IMR-90 (cell line): ENCODE measurements around the gene FPR3. TPM values are rescaled to one million over a fixed set of nuclear protein-coding genes. Genes with fewer than 3 reads are reported as not detected.

Experiments
- ATAC-seq: fragments of 200-7000 bp; cut with Tn5 transposase; 2 replicates; pipeline ENCODE4 v1.9.1; 2020; ENCODE audit warnings: low read depth, mild to moderate bottlenecking, moderate library complexity
- Bru-seq: library from RNA; stranded (reverse); fragments of 400-500 nt; gene quantifications from one replicate; lab custom pipeline; 2021; lab: Mats Ljungman, UMichigan
- BruChase-seq, 2 experiments: library from RNA; stranded (reverse); fragments of 400-500 nt; gene quantifications; one replicate each; lab custom pipeline; 2021; lab: Mats Ljungman, UMichigan
- BruUV-seq: library from RNA; stranded (reverse); fragments of 400-500 nt; replicated peaks from 2 replicates; lab custom pipeline; 2021; lab: Mats Ljungman, UMichigan
- CTCF ChIA-PET: fragments of 300-600 bp; formaldehyde crosslinking; extraction: SDS; loops from one replicate; lab custom pipeline; 2021; ENCODE audit warnings: antibody characterized with exemption; lab: Yijun Ruan, JAX
- POLR2A ChIA-PET: fragments of 300-600 bp; sonication (Branson Sonifier 250); formaldehyde crosslinking; loops from one replicate; lab custom pipeline; 2022; ENCODE audit warnings: antibody characterized with exemption; ENCODE audit not compliant: unreplicated experiment; lab: Charles Lee
- DNase-seq: peaks from one replicate; pipeline ENCODE4 v3.0.0; 2013
- H2AFZ ChIP-seq: replicated peaks from 2 replicates; pipeline ENCODE3; 2013; ENCODE audit warnings: low read length, mild to moderate bottlenecking; ENCODE audit not compliant: poor library complexity
- H2AK5ac ChIP-seq: 2 replicates; pipeline ENCODE4 v1.6.1; 2013; ENCODE audit warnings: low read depth, low read length, inconsistent platforms
- H2AK9ac ChIP-seq: replicated peaks from 2 replicates; pipeline ENCODE3; 2013; ENCODE audit warnings: mild to moderate bottlenecking, low read depth, low read length, moderate library complexity; ENCODE audit not compliant: poor library complexity
- H2BK120ac ChIP-seq: 2 replicates; pipeline ENCODE4 v1.6.1; 2013; ENCODE audit warnings: low read depth, low read length, inconsistent platforms
- H2BK15ac ChIP-seq: 3 replicates; pipeline ENCODE4 v1.6.1; 2013; ENCODE audit warnings: low read depth, low read length, inconsistent platforms
- H2BK20ac ChIP-seq: 2 replicates; pipeline ENCODE4 v1.6.1; 2013; ENCODE audit warnings: low read depth, mild to moderate bottlenecking, inconsistent platforms, low read length, moderate library complexity
- H2BK5ac ChIP-seq: 2 replicates; pipeline ENCODE4 v1.6.1; 2013; ENCODE audit warnings: mild to moderate bottlenecking, low read depth, low read length, inconsistent platforms; ENCODE audit not compliant: poor library complexity, severe bottlenecking
- H3K14ac ChIP-seq: replicated peaks from 2 replicates; pipeline ENCODE4 v1.6.1; 2013; ENCODE audit warnings: low read depth, low read length, inconsistent platforms
- H3K18ac ChIP-seq: 2 replicates; pipeline ENCODE4 v1.6.1; 2013; ENCODE audit warnings: low read depth, low read length, control low read depth
- H3K23ac ChIP-seq: 2 replicates; pipeline ENCODE4 v1.6.1; 2013; ENCODE audit warnings: low read depth, low read length, inconsistent platforms
- H3K27ac ChIP-seq: 2 replicates; pipeline ENCODE4 v1.5.1; 2013; ENCODE audit warnings: mild to moderate bottlenecking, control low read depth, low read length; ENCODE audit not compliant: insufficient read depth
- H3K27me3 ChIP-seq: 2 replicates; pipeline ENCODE4 v1.6.1; 2013; ENCODE audit warnings: low read length; ENCODE audit not compliant: control insufficient read depth, insufficient read depth
- H3K36me3 ChIP-seq: 2 replicates; pipeline ENCODE4 v1.6.1; 2013; ENCODE audit warnings: low read length, mixed read lengths; ENCODE audit not compliant: control insufficient read depth, insufficient read depth
- H3K4ac ChIP-seq: 2 replicates; pipeline ENCODE4 v1.6.1; 2013; ENCODE audit warnings: low read depth, low read length, inconsistent platforms
- H3K4me1 ChIP-seq: 2 replicates; pipeline ENCODE4 v1.6.1; 2013; ENCODE audit warnings: low read length, mixed read lengths; ENCODE audit not compliant: control insufficient read depth, insufficient read depth
- H3K4me2 ChIP-seq: 2 replicates; pipeline ENCODE4 v1.6.1; 2013; ENCODE audit warnings: low read depth, mild to moderate bottlenecking, control low read depth, low read length, moderate library complexity
- H3K4me3 ChIP-seq: 2 replicates; pipeline ENCODE4 v1.5.1; 2013; ENCODE audit warnings: low read depth, mild to moderate bottlenecking, control low read depth, low read length, moderate library complexity; ENCODE audit not compliant: insufficient read depth
- H3K56ac ChIP-seq: 2 replicates; pipeline ENCODE4 v1.6.1; 2013; ENCODE audit warnings: low read length, inconsistent platforms; ENCODE audit not compliant: insufficient read depth; ENCODE audit errors: extremely low read depth
- H3K79me1 ChIP-seq, 2 experiments: 2 replicates each; pipeline ENCODE4 v1.6.1; 2013; ENCODE audit warnings: low read length in 2 of 2, inconsistent platforms in 1 of 2, low read depth in 1 of 2
- H3K9ac ChIP-seq: 2 replicates; pipeline ENCODE4 v1.6.1; 2013; ENCODE audit warnings: low read depth, low read length, control low read depth
- H3K9me1 ChIP-seq: 2 replicates; pipeline ENCODE4 v1.6.1; 2013; ENCODE audit warnings: low read length, inconsistent platforms; ENCODE audit not compliant: insufficient read depth
- H3K9me3 ChIP-seq: 2 replicates; pipeline ENCODE4 v1.6.1; 2013; ENCODE audit warnings: low read length; ENCODE audit not compliant: control insufficient read depth, insufficient read depth
- H4K20me1 ChIP-seq: 2 replicates; pipeline ENCODE4 v1.6.1; 2013; ENCODE audit warnings: low read length, inconsistent platforms; ENCODE audit not compliant: insufficient read depth
- H4K5ac ChIP-seq: 2 replicates; pipeline ENCODE4 v1.6.1; 2013; ENCODE audit warnings: mild to moderate bottlenecking, low read depth, low read length, control low read depth
- H4K8ac ChIP-seq, 2 experiments: 2 replicates each; pipeline ENCODE4 v1.6.1; 2013; ENCODE audit warnings: low read depth in 2 of 2, low read length in 2 of 2, control low read depth in 1 of 2, inconsistent platforms in 1 of 2
- H4K91ac ChIP-seq: 2 replicates; pipeline ENCODE4 v1.6.1; 2013; ENCODE audit warnings: low read depth, low read length, inconsistent platforms; ENCODE audit not compliant: insufficient read depth
- BHLHE40 ChIP-seq: fragments of 150-350 bp; IDR thresholded peaks from 2 replicates; pipeline ENCODE4 v1.6.1; 2016; ENCODE audit warnings: mild to moderate bottlenecking, low read depth, low read length
- CEBPB ChIP-seq: IDR thresholded peaks from 2 replicates; pipeline ENCODE4 v1.6.1; 2012; ENCODE audit warnings: low read depth, low read length, improper control_type of control experiment
- CHD1 ChIP-seq: IDR thresholded peaks from 2 replicates; pipeline ENCODE4 v1.6.1; 2012; ENCODE audit warnings: low read depth, low read length, improper control_type of control experiment
- ELK1 ChIP-seq: fragments of 150-350 bp; IDR thresholded peaks from 2 replicates; pipeline ENCODE4 v1.6.1; 2016; ENCODE audit warnings: low read depth, mild to moderate bottlenecking, low read length, moderate library complexity, borderline replicate concordance
- FOS ChIP-seq: fragments of 150-350 bp; IDR thresholded peaks from 2 replicates; pipeline ENCODE4 v1.6.1; 2016; ENCODE audit warnings: low read depth, low read length
- MAFK ChIP-seq: IDR thresholded peaks from 2 replicates; pipeline ENCODE4 v1.6.1; 2012; ENCODE audit warnings: low read depth, low read length, improper control_type of control experiment
- MAZ ChIP-seq: IDR thresholded peaks from 2 replicates; pipeline ENCODE4 v1.6.1; 2012; ENCODE audit warnings: low read depth, mild to moderate bottlenecking, low read length, improper control_type of control experiment, moderate library complexity, borderline replicate concordance
- MXI1 ChIP-seq: IDR thresholded peaks from 2 replicates; pipeline ENCODE4 v1.6.1; 2012; ENCODE audit warnings: low read depth, mild to moderate bottlenecking, low read length, moderate library complexity, borderline replicate concordance
- NFE2L2 ChIP-seq: fragments of 150-350 bp; IDR thresholded peaks from 2 replicates; pipeline ENCODE4 v1.6.1; 2016; ENCODE audit warnings: low read depth, mild to moderate bottlenecking, low read length
- RAD21 ChIP-seq: IDR thresholded peaks from 2 replicates; pipeline ENCODE4 v1.6.1; 2012; ENCODE audit warnings: low read length, improper control_type of control experiment
- RCOR1 ChIP-seq: IDR thresholded peaks from 2 replicates; pipeline ENCODE4 v1.6.1; 2012; ENCODE audit warnings: mild to moderate bottlenecking, low read length, improper control_type of control experiment; ENCODE audit not compliant: insufficient replicate concordance
- RFX5 ChIP-seq: IDR thresholded peaks from 2 replicates; pipeline ENCODE4 v1.8.0; 2012; ENCODE audit warnings: low read depth, mild to moderate bottlenecking, low read length, moderate library complexity
- SMC3 ChIP-seq: fragments of 150-350 bp; IDR thresholded peaks from 2 replicates; pipeline ENCODE4 v1.6.1; 2016; ENCODE audit warnings: low read depth, mild to moderate bottlenecking, antibody characterized with exemption, low read length, moderate library complexity
- USF2 ChIP-seq: fragments of 150-350 bp; IDR thresholded peaks from 2 replicates; pipeline ENCODE4 v1.6.1; 2017; ENCODE audit warnings: mild to moderate bottlenecking, antibody characterized with exemption, low read length, low read depth
- WGBS, 2 experiments: methylation state at CpG; one replicate each; pipeline versions ENCODE4 v1.1.5 to v1.1.7; 2013; ENCODE audit warnings: missing lambda C conversion rate in 2 of 2; ENCODE audit not compliant: insufficient read length in 1 of 2; ENCODE audit errors: extremely low coverage in 2 of 2; 5-methylcytosine and 5-hydroxymethylcytosine counted together
- dilution Hi-C: fragments of 300-500 bp; cut with HindIII; formaldehyde crosslinking; loops from one replicate; pipeline ENCODE4 v1.14.3; 2018; ENCODE audit warnings: low sequenced_read_pairs; ENCODE audit not compliant: unreplicated experiment
- in situ Hi-C: fragments of 300-500 bp; cut with MboI; formaldehyde crosslinking; loops from 3 replicates; pipeline ENCODE4 v1.14.3; 2019; ENCODE audit warnings: low sequenced_read_pairs, inconsistent platforms, mixed read lengths
- intact Hi-C: fragments of 100-400 bp; cut with micrococcal nuclease; formaldehyde crosslinking; loops from 2 replicates; pipeline ENCODE4 v1.10.0; 2022
- long read RNA-seq: library from polyadenylated mRNA; unstranded; transcript quantifications from one replicate; pipeline ENCODE4 v2.0.0, GENCODE V29; 2021; ENCODE audit not compliant: unreplicated experiment
- polyA plus RNA-seq, 3 experiments: library from polyadenylated mRNA; depleted of rRNA; stranded (reverse); fragments of >200 nt; gene quantifications; 2 replicates each; pipeline ENCODE4 v1.2.3, GENCODE V29; 2012; ENCODE audit warnings: low replicate concordance in 1 of 3
- total RNA-seq: library from RNA; depleted of rRNA; stranded (reverse); fragments of >200 nt; gene quantifications from 2 replicates; pipeline ENCODE4 v1.2.3, GENCODE V29; 2012; rRNA removed

Gene FPR3
- total RNA-seq: not detected in 2 replicates
- polyA plus RNA-seq (2012; rRNA removed): not detected in 2 replicates
- not detected in 2 replicates for polyA plus RNA-seq (2012; cell fraction: cytosol; rRNA removed)
- polyA plus RNA-seq (2012; cell fraction: nucleus; rRNA removed; ENCODE audit: low replicate concordance): not detected in 2 replicates
- not detected for Bru-seq, nascent RNA
- not detected for BruChase-seq, experiment 1, labeled RNA remaining after a 6-hour chase
- BruChase-seq, experiment 2, labeled RNA remaining after a 2-hour chase: not detected
- long read RNA-seq: 0 reads

GRCh38 chr19:51794885-51795490, at the start of gene FPR3:
TSS of gene FPR3 (plus strand) at chr19:51795157. CDS start at chr19:51823749, 28,592 bp downstream.
- H3K9me3 ChIP-seq: peaks cover 2% of the 10 kb centered on the region; the same call in 1 of the 2 replicates
- H4K20me1 ChIP-seq: no peaks in the 10 kb centered on the region
- H3K4ac ChIP-seq: no peak within 1 kb of the TSS
- no peak within 1 kb of the TSS for H2BK20ac ChIP-seq
- no peaks in the 10 kb centered on the region for H3K27me3 ChIP-seq
- DNase-seq (no peak), ATAC-seq (no peak)
- ChIA-PET POLR2A (no interaction called here), CTCF (no interaction called here)
- no peak within 1 kb of the TSS for H2BK120ac ChIP-seq
- H3K9me1 ChIP-seq: no peaks in the 10 kb centered on the region
- no CpG with 5 or more reads among the region's 2 CpGs for WGBS, 2 experiments
- no peak within 1 kb of the TSS for H2AK5ac ChIP-seq
- in situ Hi-C loops: no loop called here
- H4K5ac ChIP-seq: no peak within 1 kb of the TSS
- H2BK15ac ChIP-seq: no peak within 1 kb of the TSS
- intact Hi-C loops: no loop called here
- H4K91ac ChIP-seq: no peak within 1 kb of the TSS
- no peak within 1 kb of the TSS for H3K23ac ChIP-seq
- H3K4me3 ChIP-seq: no peak within 1 kb of the TSS
- no peak within 1 kb of the TSS for H2BK5ac ChIP-seq
- no peak within 1 kb of the TSS for H3K56ac ChIP-seq
- no peaks in the 10 kb centered on the region for H3K79me1 ChIP-seq
- H3K36me3 ChIP-seq: no peaks in the 10 kb centered on the region
- no TSS peak for BruUV-seq
- H3K14ac ChIP-seq: no peak within 1 kb of the TSS
- peaks cover 2% of the 10 kb centered on the region for H3K4me1 ChIP-seq
- H3K4me2 ChIP-seq: no peak within 1 kb of the TSS
- no peak within 1 kb of the TSS for H4K8ac ChIP-seq
- no peak within 1 kb of the TSS for H3K27ac ChIP-seq
- no peak within 1 kb of the TSS for H3K9ac ChIP-seq
- H3K18ac ChIP-seq: no peak within 1 kb of the TSS
- dilution Hi-C loops: no loop called here
- H2AK9ac ChIP-seq: no peak within 1 kb of the TSS
- H2AFZ ChIP-seq: no peak within 1 kb of the TSS
- TF ChIP-seq RFX5: no peak
- no peak for TF ChIP-seq FOS
- no peak for TF ChIP-seq BHLHE40
- TF ChIP-seq MAFK: no peak
- no peak for TF ChIP-seq SMC3
- TF ChIP-seq MAZ: no peak
- no peak for TF ChIP-seq ELK1
- TF ChIP-seq USF2: no peak
- no peak for TF ChIP-seq NFE2L2
- no peak for TF ChIP-seq RAD21
- TF ChIP-seq CEBPB: no peak
- no peak for TF ChIP-seq CHD1
- TF ChIP-seq MXI1: no peak
- TF ChIP-seq RCOR1: no peak
